ENCODE results near the gene ACHE.
"Not testable (repeated sequence)": the region's sequence is repeated elsewhere in the genome, so short reads cannot be mapped to it uniquely, and the experiment has no call there.

ACHE gene

DNA sequence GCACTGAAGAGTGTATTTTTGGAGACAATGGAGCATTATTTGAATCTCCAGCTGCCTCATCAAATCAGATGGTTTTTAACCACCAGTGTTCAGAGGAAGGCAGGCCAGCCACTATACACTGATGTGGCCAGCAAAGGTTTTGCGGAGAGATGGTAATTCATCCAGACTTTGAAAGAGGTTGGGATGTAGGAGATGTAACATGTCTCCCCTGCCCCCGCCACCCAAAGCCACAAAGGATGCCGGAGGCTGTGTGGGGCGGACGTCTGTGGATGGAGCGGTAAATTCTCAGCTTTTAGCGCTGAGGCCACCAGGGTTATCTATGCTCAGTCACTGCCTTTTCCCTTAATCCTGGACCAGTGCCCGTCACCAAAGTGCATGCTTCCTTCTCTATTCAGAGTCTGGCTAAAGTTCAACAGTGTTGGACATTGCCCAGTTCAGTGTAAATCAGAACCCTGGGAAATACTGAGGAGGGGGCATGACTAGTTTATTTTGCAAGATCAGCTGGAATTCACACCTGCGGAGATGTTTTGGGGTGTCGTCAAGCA lies 32.2 kb downstream of the ACHE start:
- no peak for DNase-seq (ENCODE audit: extremely low read depth, low read depth)
- TF ChIP-seq CTCF (IDR thresholded peaks at IDR 0.05; ENCODE audit: low read depth, low read length): no peak

GRCh38 chr7:100861616-100861985 lies 34.1 kb downstream of the ACHE start:
- no peak for TF ChIP-seq CTCF (IDR thresholded peaks at IDR 0.05; ENCODE audit: low read depth, low read length)
- no peak for DNase-seq (ENCODE audit: extremely low read depth, low read depth)

- no peak for TF ChIP-seq CTCF (IDR thresholded peaks at IDR 0.05; ENCODE audit: low read depth, low read length)
- DNase-seq (ENCODE audit: extremely low read depth, low read depth): no peak
Observed at GRCh38 chr7:100860702-100861615, 34.7 kb downstream of the ACHE start.

GRCh38 chr7:100859856-100860255 lies 35.8 kb downstream of the ACHE start:
- TF ChIP-seq CTCF (IDR thresholded peaks at IDR 0.05; ENCODE audit: low read depth, low read length): no peak
- no peak for DNase-seq (ENCODE audit: extremely low read depth, low read depth)

DNA sequence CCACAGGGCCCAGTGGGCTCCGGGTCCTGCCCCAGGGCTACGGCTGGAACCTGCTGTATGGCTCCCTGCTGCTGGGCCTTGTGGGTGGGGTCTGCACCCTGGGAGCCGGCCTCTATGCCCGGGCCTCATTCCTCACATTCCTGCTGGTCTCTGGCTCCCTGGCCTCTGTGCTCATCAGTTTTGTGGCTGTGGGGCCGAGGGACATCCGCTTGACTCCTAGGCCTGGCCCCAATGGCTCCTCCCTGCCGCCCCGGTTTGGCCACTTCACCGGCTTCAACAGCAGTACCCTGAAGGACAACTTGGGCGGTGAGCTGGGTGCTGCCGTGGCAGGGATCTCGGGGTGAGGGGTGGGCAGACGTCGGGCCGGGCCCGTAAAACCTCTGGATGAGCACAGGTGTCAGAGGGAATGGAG lies 38.8 kb downstream of the ACHE start:
- TF ChIP-seq CTCF (IDR thresholded peaks at IDR 0.05; ENCODE audit: low read depth, low read length): no peak
- DNase-seq (ENCODE audit: extremely low read depth, low read depth): no peak

GRCh38 chr7:100855515-100855914 lies 40.2 kb downstream of the ACHE start:
- TF ChIP-seq CTCF (IDR thresholded peaks at IDR 0.05; ENCODE audit: low read depth, low read length): no peak
- DNase-seq (ENCODE audit: extremely low read depth, low read depth): no peak

GRCh38 chr7:100854899-100855298 lies 40.8 kb downstream of the ACHE start:
- not testable (repeated sequence) for DNase-seq (ENCODE audit: extremely low read depth, low read depth)

All from AG09319 (cell line).